Measurements from ENCODE around the gene ELP6.

DNA sequence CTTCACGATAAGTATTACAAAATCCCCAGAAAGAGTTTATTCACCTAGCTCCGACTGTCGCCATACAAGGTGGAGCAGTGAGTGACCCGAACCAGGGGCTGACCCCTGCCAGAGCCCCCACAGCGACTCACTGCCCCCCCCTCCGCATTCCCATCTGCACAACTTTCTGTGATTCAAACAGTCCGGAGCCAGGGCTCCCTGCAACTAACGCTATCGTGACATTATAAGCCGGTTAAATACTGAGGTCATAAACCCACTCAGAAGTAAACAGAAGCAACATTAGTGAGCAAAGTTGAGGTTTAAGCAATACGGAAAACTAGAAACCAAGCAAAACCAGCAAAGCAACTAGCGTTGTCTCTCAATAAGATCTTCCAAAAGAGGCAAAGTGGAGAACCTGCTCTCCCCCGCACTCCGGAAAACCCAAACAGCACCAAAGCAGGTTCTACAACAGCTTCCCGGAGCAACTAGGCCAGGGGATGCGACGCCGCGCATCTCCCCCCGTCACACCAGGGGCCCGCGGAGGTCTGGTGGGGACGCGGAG lies 38.4 kb downstream of the ELP6 start:
- TF ChIP-seq POLR2A (IDR thresholded peaks at IDR 0.05; ENCODE audit: low read depth, low read length) (no peak), POLR2AphosphoS5 (IDR thresholded peaks at IDR 0.05; ENCODE audit: low read depth, low read length) (no peak), TAF1 (IDR thresholded peaks at IDR 0.05; ENCODE audit: borderline replicate concordance, low read depth, low read length) (no peak)
